Cardiac muscle cell (in vitro differentiated cells and primary cell): ENCODE measurements around the gene PTBP1. TPM values are rescaled to one million over a fixed set of nuclear protein-coding genes. Genes with fewer than 3 reads are reported as not detected.
"Not testable (repeated sequence)": the region's sequence is repeated elsewhere in the genome, so short reads cannot be mapped to it uniquely, and the experiment has no call there.

Experiments
- DNase-seq, 2 donors: peaks; one replicate each; pipeline versions ENCODE4 v3.0.0 to v3.0.0-alpha.2; 2010 to 2017; ENCODE audit warnings: low read depth in 1 of 2, low spot score in 1 of 2
- H3K27ac ChIP-seq: fragments of 200-600 bp; sonication (generic); 2 replicates; pipeline ENCODE4 v1.5.1; 2016
- H3K27me3 ChIP-seq: fragments of 200-600 bp; sonication (generic); 2 replicates; pipeline ENCODE4 v1.6.0; 2016; ENCODE audit warnings: control low read depth
- H3K36me3 ChIP-seq: fragments of 200-600 bp; sonication (generic); 2 replicates; pipeline ENCODE4 v1.5.1; 2016; ENCODE audit warnings: control low read depth
- H3K4me1 ChIP-seq: fragments of 200-600 bp; sonication (generic); 2 replicates; pipeline ENCODE4 v1.8.1; 2017; ENCODE audit warnings: low read depth, mild to moderate bottlenecking, mixed run types
- H3K4me3 ChIP-seq: fragments of 200-600 bp; sonication (generic); 2 replicates; pipeline ENCODE4 v1.5.1; 2016; ENCODE audit warnings: mild to moderate bottlenecking
- H3K9me3 ChIP-seq: fragments of 200-600 bp; sonication (generic); 2 replicates; pipeline ENCODE4 v1.5.1; 2017; ENCODE audit warnings: low read depth, mild to moderate bottlenecking, control low read depth
- CTCF ChIP-seq: IDR thresholded peaks from 2 replicates; pipeline ENCODE4 v1.5.1; 2012; ENCODE audit warnings: low read depth, mild to moderate bottlenecking, low read length
- polyA plus RNA-seq: library from polyadenylated mRNA; unstranded; fragments of >200 nt; fragmentation: Nextera tagmentation; extraction: Ambion mirVana; gene quantifications from 2 replicates; pipeline ENCODE4 v1.2.1, GENCODE V29; 2016
- total RNA-seq: library from RNA; depleted of rRNA; stranded (reverse); fragments of >200 nt; gene quantifications from 2 replicates; pipeline ENCODE4 v1.2.3, GENCODE V29; 2016

PTBP1 gene
- total and polyA plus RNA-seq, 2 experiments from 2014 or later, result 92.7 to 110 TPM

- no peak for TF ChIP-seq CTCF
- no peaks in the 10 kb centered on the region for H3K9me3 ChIP-seq
- no peaks in the 10 kb centered on the region for H3K27me3 ChIP-seq
- no peak for DNase-seq
- H3K36me3 ChIP-seq, result no peaks in the 10 kb centered on the region
- H3K4me1 ChIP-seq, result no peaks in the 10 kb centered on the region
- H3K4me3 ChIP-seq, result no peak overlapping the region
- no peak overlapping the region for H3K27ac ChIP-seq
Observed at GRCh38 chr19:835210-835810, 38.1 kb downstream of the PTBP1 start.

DNA sequence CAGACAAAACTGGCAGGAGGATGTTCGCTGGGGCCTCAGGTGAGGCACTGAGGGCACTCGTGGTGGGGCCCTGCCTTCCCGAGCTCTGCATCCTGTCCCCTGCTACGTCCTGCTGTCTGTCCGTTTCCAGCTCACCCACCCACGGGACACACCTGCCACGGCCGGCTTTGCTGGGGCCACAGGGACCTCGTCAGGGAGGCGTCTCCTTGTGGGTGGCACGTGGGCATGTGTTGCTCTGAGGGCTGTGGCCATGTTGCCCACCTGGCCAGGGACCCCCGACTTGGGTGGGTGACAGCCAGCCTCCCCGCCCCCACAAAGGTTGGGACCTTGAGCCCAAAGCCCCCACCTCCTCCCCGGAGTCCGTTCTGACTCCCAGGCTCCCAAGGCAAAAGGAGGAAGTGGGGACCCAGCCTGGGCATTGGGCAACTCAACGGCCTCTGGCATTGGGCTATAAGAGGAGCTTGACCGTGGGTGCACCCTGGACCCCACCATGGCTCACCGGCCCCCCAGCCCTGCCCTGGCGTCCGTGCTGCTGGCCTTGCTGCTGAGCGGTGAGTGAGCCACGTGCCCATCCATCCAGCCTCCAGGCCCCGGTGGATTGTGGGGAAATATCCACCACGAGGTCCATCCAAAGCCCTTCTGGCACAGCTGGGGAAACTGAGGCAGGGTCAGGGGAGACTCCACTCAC lies 43.4 kb downstream of the PTBP1 start, which contains the start of gene PRTN3:
TSS of gene PRTN3 (plus strand) at position 481 of the 688 bp plus-strand sequence. CDS start at position 491, 10 bp downstream.
- Histone ChIP-seq H3K9me3 (no peaks in the 10 kb centered on the region), H3K4me3 (no peak within 1 kb of the TSS), H3K36me3 (no peaks in the 10 kb centered on the region), H3K4me1 (no peaks in the 10 kb centered on the region), H3K27me3 (peaks cover 28% of the 10 kb centered on the region), H3K27ac (no peak within 1 kb of the TSS)
- no peak for DNase-seq
- TF ChIP-seq CTCF, result no peak

DNA sequence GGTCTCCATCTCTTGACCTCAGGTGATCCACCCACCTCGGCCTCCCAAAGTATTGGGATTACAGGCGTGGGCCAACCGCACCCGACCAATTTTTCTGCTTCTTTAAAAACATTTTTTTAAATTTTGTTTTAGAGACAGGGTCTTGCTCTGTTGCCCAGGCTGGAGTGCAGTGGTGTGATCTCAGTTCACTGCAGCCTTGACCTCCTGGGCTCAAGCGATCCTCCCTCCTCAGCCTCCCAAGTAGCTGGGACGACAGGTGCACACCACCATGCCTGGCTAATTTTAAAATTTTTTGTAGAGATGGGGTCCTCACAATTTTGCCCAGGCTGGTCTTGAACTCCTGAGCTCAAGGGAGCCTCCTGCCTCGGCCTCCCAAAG lies 45.5 kb downstream of the PTBP1 start:
- not testable (repeated sequence) for DNase-seq, H3K9me3 ChIP-seq, H3K4me1 ChIP-seq, H3K27ac ChIP-seq, H3K36me3 ChIP-seq, H3K4me3 ChIP-seq
- H3K27me3 ChIP-seq, result peaks cover 33% of the 10 kb centered on the region

DNA sequence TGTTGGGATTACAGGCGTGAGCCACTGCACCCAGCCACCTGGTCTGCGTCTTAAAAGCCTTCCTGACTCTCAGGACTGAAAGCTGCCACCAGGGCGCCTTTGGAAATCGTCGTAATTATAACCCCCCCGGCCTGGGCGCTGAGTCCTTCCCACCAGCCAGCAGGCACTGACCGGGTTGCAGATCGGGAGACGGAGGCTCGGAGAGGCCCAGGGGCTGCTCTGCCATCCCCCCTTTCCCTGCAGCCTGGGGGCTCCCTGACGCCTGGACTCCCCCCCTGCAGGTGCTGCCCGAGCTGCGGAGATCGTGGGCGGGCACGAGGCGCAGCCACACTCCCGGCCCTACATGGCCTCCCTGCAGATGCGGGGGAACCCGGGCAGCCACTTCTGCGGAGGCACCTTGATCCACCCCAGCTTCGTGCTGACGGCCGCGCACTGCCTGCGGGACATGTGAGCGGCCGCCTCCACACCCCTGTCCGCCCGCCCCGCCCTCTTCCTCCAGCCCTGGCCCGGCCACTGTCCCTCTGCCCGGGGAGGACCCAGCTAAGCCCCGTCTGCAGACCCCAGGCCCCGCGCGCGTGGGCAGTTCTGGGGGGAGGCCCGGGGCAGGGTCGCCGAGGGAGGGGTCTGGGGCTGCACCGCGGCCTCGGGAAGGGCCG lies 46.1 kb downstream of the PTBP1 start:
- DNase-seq, result peak in 1 of 2 donors; percentile 71
- peaks cover 33% of the 10 kb centered on the region for H3K27me3 ChIP-seq
- TF ChIP-seq CTCF, result no peak
- H3K4me1 ChIP-seq, result no peaks in the 10 kb centered on the region
- no peaks in the 10 kb centered on the region for H3K36me3 ChIP-seq
- no peaks in the 10 kb centered on the region for H3K9me3 ChIP-seq
- peak overlapping the region; percentile 15 for H3K4me3 ChIP-seq
- H3K27ac ChIP-seq, result no peak overlapping the region

GRCh38 chr19:843836-844545 lies 46.7 kb downstream of the PTBP1 start:
- Histone ChIP-seq H3K27ac (no peak overlapping the region), H3K36me3 (no peaks in the 10 kb centered on the region), H3K4me3 (peak overlapping the region; percentile 15), H3K4me1 (no peaks in the 10 kb centered on the region), H3K27me3 (peaks cover 33% of the 10 kb centered on the region), H3K9me3 (no peaks in the 10 kb centered on the region)
- TF ChIP-seq CTCF, result no peak
- no peak for DNase-seq
